ENCODE measurements around the gene SDR42E1.
"Not testable (repeated sequence)": the region's sequence is repeated elsewhere in the genome, so short reads cannot be mapped to it uniquely, and the experiment has no call there.

SDR42E1 gene

GRCh38 chr16:82037251-82037650 lies 26.0 kb upstream of the SDR42E1 start:
- no peak for DNase-seq

- peak; percentile 61 for DNase-seq
These were observed 23.8 kb upstream of the SDR42E1 start, which contains the start of gene HSD17B2 for GRCh38 chr16:82034981-82035612. TSS of gene HSD17B2 (plus strand) at chr16:82035253. CDS start at chr16:82035425, 172 bp downstream.

GRCh38 chr16:82033683-82034300 lies 22.5 kb upstream of the SDR42E1 start:
- no peak for DNase-seq

GRCh38 chr16:82033006-82033405 lies 21.7 kb upstream of the SDR42E1 start:
- peak; percentile 69 for DNase-seq

- DNase-seq = peak; percentile 58
These were observed 20.1 kb upstream of the SDR42E1 start for GRCh38 chr16:82031116-82032084.

- no peak for DNase-seq
These were observed 16.4 kb upstream of the SDR42E1 start for GRCh38 chr16:82027629-82028064.

GRCh38 chr16:82024883-82025282 lies 13.6 kb upstream of the SDR42E1 start:
- no peak for DNase-seq

- DNase-seq = no peak
These were observed 13.0 kb upstream of the SDR42E1 start for GRCh38 chr16:82024316-82024715.

GRCh38 chr16:82023206-82023605 lies 11.9 kb upstream of the SDR42E1 start:
- DNase-seq = no peak

- no peak for DNase-seq
These were observed 8.8 kb upstream of the SDR42E1 start for GRCh38 chr16:82020051-82020450.

- DNase-seq = no peak
These were observed 8.3 kb upstream of the SDR42E1 start for GRCh38 chr16:82019535-82019934.

GRCh38 chr16:82017911-82018568 lies 6.8 kb upstream of the SDR42E1 start:
- DNase-seq = peak; percentile 8

GRCh38 chr16:82016964-82017363 lies 5.7 kb upstream of the SDR42E1 start:
- DNase-seq = no peak

GRCh38 chr16:82016263-82016662 lies 5.0 kb upstream of the SDR42E1 start:
- DNase-seq = peak; percentile 53

- DNase-seq = no peak
These were observed 1.9 kb upstream of the SDR42E1 start for GRCh38 chr16:82013139-82013538.

- DNase-seq = no peak
These were observed 621 bp downstream of the SDR42E1 start for GRCh38 chr16:82010649-82011048.

- not testable (repeated sequence) for DNase-seq
These were observed 1.5 kb downstream of the SDR42E1 start for GRCh38 chr16:82009789-82010188.

GRCh38 chr16:82008957-82009592 lies 2.2 kb downstream of the SDR42E1 start:
- DNase-seq = no peak

- no peak for DNase-seq
These were observed 4.1 kb downstream of the SDR42E1 start for GRCh38 chr16:82007189-82007588.

GRCh38 chr16:82006036-82006435 lies 5.2 kb downstream of the SDR42E1 start:
- no peak for DNase-seq

GRCh38 chr16:82005027-82005830 lies 6.0 kb downstream of the SDR42E1 start:
- peak; percentile 4 for DNase-seq

- DNase-seq = no peak
These were observed 6.7 kb downstream of the SDR42E1 start for GRCh38 chr16:82004601-82005000.
